DND-41 (cell line): ENCODE results near the gene UIMC1.

Experiments used
- CTCF ChIP-seq: IDR thresholded peaks from 2 replicates; pipeline ENCODE4 v1.5.1; 2012; ENCODE audit warnings: borderline replicate concordance, low read length, moderate library complexity, mild to moderate bottlenecking; ENCODE audit not compliant: poor library complexity, severe bottlenecking; ENCODE audit errors: extremely low read depth
- EZH2 ChIP-seq: IDR thresholded peaks from 3 replicates; pipeline ENCODE4 v1.6.1; 2012; ENCODE audit warnings: borderline replicate concordance, low read depth, mild to moderate bottlenecking, moderate library complexity, low read length, inconsistent platforms; ENCODE audit not compliant: severe bottlenecking

GRCh38 chr5:176956756-176957155, 49.8 kb downstream of the UIMC1 start:
- TF ChIP-seq CTCF (no peak), EZH2 (no peak)
